BLaER1 (cell line): ENCODE results near the gene PCDH15.

Experiments
- H3K27ac ChIP-seq: shearing (Covaris generic); formaldehyde crosslinking; 2 replicates; pipeline ENCODE4 v1.8.1; 2022
- H3K27me3 ChIP-seq: shearing (Covaris generic); formaldehyde crosslinking; 2 replicates; pipeline ENCODE4 v1.8.1; 2022
- H3K36me3 ChIP-seq: shearing (Covaris generic); formaldehyde crosslinking; 2 replicates; pipeline ENCODE4 v1.8.1; 2022
- H3K4me1 ChIP-seq: shearing (Covaris generic); formaldehyde crosslinking; 2 replicates; pipeline ENCODE4 v1.8.1; 2022
- H3K4me2 ChIP-seq: shearing (Covaris generic); formaldehyde crosslinking; 2 replicates; pipeline ENCODE4 v1.8.1; 2022
- H3K4me3 ChIP-seq: shearing (Covaris generic); formaldehyde crosslinking; 2 replicates; pipeline ENCODE4 v1.8.1; 2022
- H3K9ac ChIP-seq: shearing (Covaris generic); formaldehyde crosslinking; 2 replicates; pipeline ENCODE4 v1.8.1; 2022
- H3K9me3 ChIP-seq: shearing (Covaris generic); formaldehyde crosslinking; 2 replicates; pipeline ENCODE4 v1.8.1; 2022
- H4K20me1 ChIP-seq: shearing (Covaris generic); formaldehyde crosslinking; 2 replicates; pipeline ENCODE4 v1.8.1; 2022
- Cebpa-rat ChIP-seq: shearing (Covaris generic); IDR thresholded peaks from 2 replicates; pipeline ENCODE4 v1.8.1; 2022

PCDH15 gene

DNA sequence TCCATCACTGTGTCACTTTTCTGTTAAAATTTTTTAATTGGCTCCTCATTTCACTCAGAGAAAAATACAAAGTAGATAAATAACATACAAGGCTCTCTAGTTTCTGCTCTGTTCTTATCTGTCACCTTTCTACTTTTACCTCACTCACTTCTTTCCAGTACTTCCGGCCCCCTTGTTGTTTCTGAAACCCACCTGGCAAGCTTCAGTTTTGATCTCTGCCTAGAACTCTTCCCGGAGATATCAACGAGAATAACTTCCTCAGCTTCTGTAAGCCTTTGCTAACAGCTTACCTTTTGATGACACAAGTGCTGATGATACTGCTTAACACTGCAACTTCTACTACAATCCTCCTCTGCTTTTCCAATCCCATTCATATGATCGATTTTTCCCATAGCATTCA, 566.2 kb downstream of the PCDH15 start:
- Histone ChIP-seq H3K4me3 (no peak overlapping the region), H3K36me3 (no peaks in the 10 kb centered on the region), H4K20me1 (no peaks in the 10 kb centered on the region), H3K9me3 (peaks cover 15% of the 10 kb centered on the region), H3K27ac (no peak overlapping the region), H3K4me1 (no peaks in the 10 kb centered on the region), H3K27me3 (no peaks in the 10 kb centered on the region), H3K4me2 (no peak overlapping the region), H3K9ac (no peak overlapping the region)
- TF ChIP-seq Cebpa-rat = no peak

- H3K9ac ChIP-seq = no peak overlapping the region
- no peaks in the 10 kb centered on the region for H3K9me3 ChIP-seq
- H4K20me1 ChIP-seq = no peaks in the 10 kb centered on the region
- no peaks in the 10 kb centered on the region for H3K4me1 ChIP-seq
- no peaks in the 10 kb centered on the region for H3K27me3 ChIP-seq
- no peaks in the 10 kb centered on the region for H3K36me3 ChIP-seq
- H3K27ac ChIP-seq = no peak overlapping the region
- H3K4me3 ChIP-seq = no peak overlapping the region
- no peak overlapping the region for H3K4me2 ChIP-seq
- no peak for TF ChIP-seq Cebpa-rat
Observed at GRCh38 chr10:54203401-54203800, 597.6 kb downstream of the PCDH15 start.

- Histone ChIP-seq H3K27ac (no peak overlapping the region), H3K36me3 (no peaks in the 10 kb centered on the region), H4K20me1 (no peaks in the 10 kb centered on the region), H3K4me1 (no peaks in the 10 kb centered on the region), H3K4me3 (no peak overlapping the region), H3K27me3 (no peaks in the 10 kb centered on the region), H3K9ac (no peak overlapping the region), H3K4me2 (no peak overlapping the region), H3K9me3 (no peaks in the 10 kb centered on the region)
- no peak for TF ChIP-seq Cebpa-rat
Observed at GRCh38 chr10:54198051-54198450, 603.0 kb downstream of the PCDH15 start.

- no peak overlapping the region for H3K4me2 ChIP-seq
- H3K27ac ChIP-seq = no peak overlapping the region
- H3K9me3 ChIP-seq = no peaks in the 10 kb centered on the region
- TF ChIP-seq Cebpa-rat = no peak
- H3K4me3 ChIP-seq = no peak overlapping the region
- no peaks in the 10 kb centered on the region for H3K4me1 ChIP-seq
- H4K20me1 ChIP-seq = no peaks in the 10 kb centered on the region
- no peaks in the 10 kb centered on the region for H3K27me3 ChIP-seq
- H3K9ac ChIP-seq = no peak overlapping the region
- no peaks in the 10 kb centered on the region for H3K36me3 ChIP-seq
Observed at GRCh38 chr10:54194806-54195205, 606.2 kb downstream of the PCDH15 start.

GRCh38 chr10:54159924-54160323, 641.1 kb downstream of the PCDH15 start:
- Histone ChIP-seq H3K4me1 (no peaks in the 10 kb centered on the region), H3K27ac (no peak overlapping the region), H3K4me2 (no peak overlapping the region), H3K36me3 (no peaks in the 10 kb centered on the region), H4K20me1 (no peaks in the 10 kb centered on the region), H3K9me3 (no peaks in the 10 kb centered on the region), H3K27me3 (no peaks in the 10 kb centered on the region), H3K4me3 (no peak overlapping the region), H3K9ac (no peak overlapping the region)
- TF ChIP-seq Cebpa-rat = no peak

- Histone ChIP-seq H3K9me3 (peaks cover 9% of the 10 kb centered on the region; the same call in 1 of the 2 replicates), H4K20me1 (no peaks in the 10 kb centered on the region), H3K9ac (no peak overlapping the region), H3K4me3 (no peak overlapping the region), H3K4me2 (no peak overlapping the region), H3K36me3 (no peaks in the 10 kb centered on the region), H3K27ac (no peak overlapping the region), H3K27me3 (no peaks in the 10 kb centered on the region), H3K4me1 (peaks cover 6% of the 10 kb centered on the region; the same call in 1 of the 2 replicates)
- no peak for TF ChIP-seq Cebpa-rat
Observed at GRCh38 chr10:54148508-54148907, 652.5 kb downstream of the PCDH15 start.

DNA sequence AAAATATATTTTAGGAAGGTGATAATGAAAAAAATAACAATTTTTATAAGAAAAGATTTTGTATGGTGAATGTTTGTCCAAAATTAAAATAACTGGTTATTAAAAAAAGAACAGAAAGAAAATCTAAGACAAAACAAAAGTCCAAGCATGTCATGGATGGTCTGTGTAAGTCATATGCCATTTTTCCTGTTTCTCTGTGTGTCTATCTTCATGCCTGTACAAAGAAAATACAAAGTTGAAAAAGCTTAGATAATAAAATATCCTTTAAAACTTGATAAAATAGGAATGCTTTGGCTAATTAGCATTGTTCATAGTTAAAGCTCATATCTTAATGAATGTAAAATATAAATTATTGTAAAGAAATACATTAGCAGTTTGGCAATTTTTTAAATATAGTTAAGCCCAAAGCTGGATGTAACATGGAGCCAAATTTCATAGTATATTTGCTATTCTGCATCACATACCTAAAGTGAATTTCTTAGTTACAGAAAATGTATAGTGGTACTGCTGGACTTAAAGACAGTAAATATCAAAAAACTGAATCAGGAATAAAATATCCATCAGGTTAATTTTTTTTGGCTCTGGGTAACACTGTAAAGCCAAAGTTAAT, 661.1 kb downstream of the PCDH15 start:
- Histone ChIP-seq H3K27ac (no peak overlapping the region), H3K4me1 (no peaks in the 10 kb centered on the region), H3K9me3 (peaks cover 43% of the 10 kb centered on the region), H3K27me3 (no peaks in the 10 kb centered on the region), H3K36me3 (no peaks in the 10 kb centered on the region), H3K4me2 (no peak overlapping the region), H3K9ac (no peak overlapping the region), H4K20me1 (no peaks in the 10 kb centered on the region), H3K4me3 (no peak overlapping the region)
- no peak for TF ChIP-seq Cebpa-rat

GRCh38 chr10:54137396-54137795, 663.6 kb downstream of the PCDH15 start:
- no peaks in the 10 kb centered on the region for H3K36me3 ChIP-seq
- H3K9me3 ChIP-seq = peaks cover 34% of the 10 kb centered on the region
- no peak overlapping the region for H3K27ac ChIP-seq
- H3K27me3 ChIP-seq = no peaks in the 10 kb centered on the region
- H3K4me2 ChIP-seq = no peak overlapping the region
- no peak overlapping the region for H3K4me3 ChIP-seq
- no peaks in the 10 kb centered on the region for H3K4me1 ChIP-seq
- H3K9ac ChIP-seq = no peak overlapping the region
- no peaks in the 10 kb centered on the region for H4K20me1 ChIP-seq
- no peak for TF ChIP-seq Cebpa-rat

GRCh38 chr10:54133203-54133602, 667.8 kb downstream of the PCDH15 start:
- no peaks in the 10 kb centered on the region for H3K27me3 ChIP-seq
- no peak overlapping the region for H3K27ac ChIP-seq
- H3K9me3 ChIP-seq = peaks cover 8% of the 10 kb centered on the region
- H3K36me3 ChIP-seq = no peaks in the 10 kb centered on the region
- no peak overlapping the region for H3K4me2 ChIP-seq
- H3K9ac ChIP-seq = no peak overlapping the region
- no peak for TF ChIP-seq Cebpa-rat
- no peaks in the 10 kb centered on the region for H4K20me1 ChIP-seq
- no peaks in the 10 kb centered on the region for H3K4me1 ChIP-seq
- H3K4me3 ChIP-seq = no peak overlapping the region

DNA sequence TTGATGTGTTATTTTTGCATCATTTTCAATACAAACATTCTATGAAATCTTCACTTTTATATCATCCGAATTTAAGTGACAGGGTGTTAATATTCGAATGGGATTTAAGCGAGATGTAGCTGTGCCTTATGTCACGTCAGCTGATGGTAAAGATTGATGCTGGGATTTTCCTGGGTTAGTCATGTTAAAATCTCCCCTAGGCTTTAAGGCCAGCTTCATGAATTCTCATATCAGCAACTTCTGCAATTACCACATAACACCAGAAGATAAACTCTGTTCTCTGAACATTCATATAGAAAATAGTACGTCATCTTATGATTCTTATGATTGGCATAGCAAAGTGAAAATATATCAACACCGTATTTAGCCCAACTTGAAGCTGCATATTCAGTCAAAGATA, 669.2 kb downstream of the PCDH15 start:
- no peaks in the 10 kb centered on the region for H4K20me1 ChIP-seq
- no peak overlapping the region for H3K9ac ChIP-seq
- H3K4me1 ChIP-seq = no peaks in the 10 kb centered on the region
- no peaks in the 10 kb centered on the region for H3K36me3 ChIP-seq
- H3K9me3 ChIP-seq = no peaks in the 10 kb centered on the region
- no peak overlapping the region for H3K27ac ChIP-seq
- no peak overlapping the region for H3K4me3 ChIP-seq
- no peaks in the 10 kb centered on the region for H3K27me3 ChIP-seq
- no peak overlapping the region for H3K4me2 ChIP-seq
- TF ChIP-seq Cebpa-rat = no peak

DNA sequence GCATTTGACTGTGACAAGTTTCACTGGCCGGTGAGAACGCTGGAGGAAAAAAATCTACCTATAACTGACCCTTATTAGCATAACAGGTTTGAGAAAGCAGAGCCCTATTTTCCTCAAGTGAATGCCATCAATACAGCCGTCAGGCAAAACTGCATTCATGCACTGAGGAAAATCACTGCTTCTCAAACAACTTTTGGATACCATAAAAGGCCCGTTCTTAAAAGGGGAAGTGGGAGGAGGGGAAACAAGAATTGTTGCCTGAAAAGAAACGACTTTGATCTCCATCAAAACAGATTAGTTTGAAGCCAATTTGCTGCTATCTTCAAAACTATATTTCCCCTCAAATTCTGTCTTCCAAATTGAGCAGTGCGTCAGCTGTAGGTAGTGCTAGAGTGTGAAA, 670.6 kb downstream of the PCDH15 start:
- H3K27ac ChIP-seq = no peak overlapping the region
- no peaks in the 10 kb centered on the region for H3K9me3 ChIP-seq
- no peaks in the 10 kb centered on the region for H3K27me3 ChIP-seq
- H3K36me3 ChIP-seq = no peaks in the 10 kb centered on the region
- no peak overlapping the region for H3K9ac ChIP-seq
- no peak for TF ChIP-seq Cebpa-rat
- no peaks in the 10 kb centered on the region for H3K4me1 ChIP-seq
- no peak overlapping the region for H3K4me3 ChIP-seq
- H4K20me1 ChIP-seq = no peaks in the 10 kb centered on the region
- H3K4me2 ChIP-seq = no peak overlapping the region
